Stromal cell of bone marrow (primary cell): ENCODE measurements around the gene AMBRA1.

Source experiments
- DNase-seq: peaks from one replicate; pipeline ENCODE4 v3.0.0-alpha.2; 2012; ENCODE audit warnings: low read depth

Gene AMBRA1

DNA sequence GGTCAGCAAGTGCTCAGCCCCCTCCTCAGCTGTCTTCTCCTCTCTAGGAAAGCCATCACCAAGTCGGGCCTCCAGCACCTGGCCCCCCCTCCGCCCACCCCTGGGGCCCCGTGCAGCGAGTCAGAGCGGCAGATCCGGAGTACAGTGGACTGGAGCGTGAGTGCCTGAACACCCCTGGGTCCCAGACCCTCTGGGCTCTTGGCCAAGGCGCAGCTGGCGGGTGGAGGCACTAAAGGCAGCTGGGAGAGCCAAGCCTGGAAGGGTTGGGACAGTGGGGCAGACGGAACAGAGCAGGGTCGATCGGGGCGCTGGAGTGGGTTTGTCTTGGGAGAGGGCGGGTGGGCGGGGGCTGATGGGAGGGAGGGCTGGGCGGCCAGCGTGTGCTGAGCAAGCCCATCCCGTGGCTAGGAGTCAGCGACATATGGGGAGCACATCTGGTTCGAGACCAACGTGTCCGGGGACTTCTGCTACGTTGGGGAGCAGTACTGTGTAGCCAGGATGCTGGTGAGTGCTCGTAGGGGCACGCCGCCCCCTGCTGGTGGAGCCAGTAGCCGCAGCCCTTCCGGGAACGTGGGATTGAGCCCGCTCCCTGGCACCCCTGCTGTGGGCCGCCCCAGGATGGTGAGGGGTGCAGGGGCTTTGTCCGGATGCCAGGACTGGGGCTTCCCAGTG, 226.4 kb downstream of the AMBRA1 start:
- no peak for DNase-seq

DNA sequence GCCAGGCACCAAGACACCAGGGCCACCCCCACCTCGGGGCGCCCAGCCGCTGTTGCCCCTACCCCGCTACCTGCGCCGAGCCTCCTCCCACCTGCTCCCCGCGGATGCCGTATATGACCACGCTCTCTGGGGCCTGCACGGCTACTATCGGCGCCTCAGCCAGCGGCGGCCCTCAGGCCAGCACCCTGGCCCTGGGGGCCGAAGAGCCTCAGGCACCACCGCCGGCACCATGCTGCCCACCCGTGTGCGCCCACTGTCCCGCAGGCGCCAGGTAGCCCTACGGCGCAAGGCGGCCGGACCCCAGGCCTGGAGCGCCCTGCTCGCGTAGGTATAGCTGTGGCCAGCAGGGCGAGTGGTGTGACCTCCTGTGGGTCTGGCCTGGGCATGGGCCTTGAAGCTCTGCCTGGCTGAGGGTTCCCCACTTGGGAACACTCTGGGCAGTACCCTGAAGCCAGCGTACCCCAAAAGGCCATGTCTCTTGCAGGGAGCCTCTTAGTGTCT, 227.1 kb downstream of the AMBRA1 start:
- DNase-seq: no peak

DNA sequence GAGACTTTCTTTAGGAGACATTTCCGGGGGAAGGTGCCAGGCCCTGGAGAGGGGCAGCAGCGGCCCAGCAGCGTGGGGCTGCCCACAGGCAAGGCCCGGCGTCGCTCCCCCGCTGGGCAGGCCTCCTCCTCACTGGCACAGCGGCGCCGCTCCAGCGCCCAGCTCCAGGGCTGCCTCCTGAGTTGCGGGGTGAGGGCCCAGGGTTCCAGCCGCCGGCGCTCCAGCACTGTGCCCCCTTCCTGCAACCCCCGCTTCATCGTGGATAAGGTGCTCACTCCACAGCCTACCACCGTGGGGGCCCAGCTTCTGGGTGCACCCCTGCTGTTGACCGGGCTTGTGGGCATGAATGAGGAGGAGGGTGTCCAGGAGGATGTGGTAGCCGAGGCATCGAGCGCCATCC, 227.6 kb downstream of the AMBRA1 start:
- no peak for DNase-seq

DNA sequence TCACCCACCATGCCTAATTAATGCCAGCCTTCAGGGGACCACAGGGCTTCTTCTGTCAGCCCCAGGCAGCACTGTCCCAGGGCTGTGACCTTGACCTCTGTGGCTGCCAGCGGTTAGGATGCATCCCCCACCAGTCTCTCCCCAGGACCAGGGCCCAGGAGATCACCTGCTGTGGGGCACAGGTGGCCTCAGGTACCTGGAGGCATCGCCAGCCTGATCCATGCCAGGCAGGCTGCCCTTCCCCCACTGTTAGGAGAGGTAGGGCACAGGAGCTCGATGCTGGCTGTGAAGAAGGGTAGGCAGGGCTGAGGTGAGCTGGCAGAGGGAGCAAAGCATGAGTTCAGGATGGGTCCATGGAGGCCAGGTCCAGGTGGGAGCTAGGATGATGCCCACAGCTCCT, 229.0 kb downstream of the AMBRA1 start:
- no peak for DNase-seq

DNA sequence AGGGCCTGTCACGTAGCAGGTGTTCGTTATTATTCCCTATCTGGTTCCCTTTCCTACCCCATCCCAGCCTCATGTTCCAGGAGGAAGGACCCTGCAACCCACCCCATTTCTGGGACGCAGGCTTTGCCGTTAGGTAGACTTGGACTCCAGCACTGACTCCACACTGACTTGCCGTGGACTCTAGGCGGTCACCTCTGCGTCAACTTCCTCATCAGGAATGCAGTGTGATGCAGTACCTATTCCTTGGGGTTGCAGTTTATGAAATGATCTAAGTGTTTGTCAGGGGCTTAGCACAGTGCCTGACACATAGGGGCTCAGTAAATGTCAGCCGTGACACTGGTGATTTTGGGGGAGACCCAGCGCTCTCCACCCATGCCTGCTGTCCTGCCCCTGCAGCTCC, 229.8 kb downstream of the AMBRA1 start:
- no peak for DNase-seq

DNA sequence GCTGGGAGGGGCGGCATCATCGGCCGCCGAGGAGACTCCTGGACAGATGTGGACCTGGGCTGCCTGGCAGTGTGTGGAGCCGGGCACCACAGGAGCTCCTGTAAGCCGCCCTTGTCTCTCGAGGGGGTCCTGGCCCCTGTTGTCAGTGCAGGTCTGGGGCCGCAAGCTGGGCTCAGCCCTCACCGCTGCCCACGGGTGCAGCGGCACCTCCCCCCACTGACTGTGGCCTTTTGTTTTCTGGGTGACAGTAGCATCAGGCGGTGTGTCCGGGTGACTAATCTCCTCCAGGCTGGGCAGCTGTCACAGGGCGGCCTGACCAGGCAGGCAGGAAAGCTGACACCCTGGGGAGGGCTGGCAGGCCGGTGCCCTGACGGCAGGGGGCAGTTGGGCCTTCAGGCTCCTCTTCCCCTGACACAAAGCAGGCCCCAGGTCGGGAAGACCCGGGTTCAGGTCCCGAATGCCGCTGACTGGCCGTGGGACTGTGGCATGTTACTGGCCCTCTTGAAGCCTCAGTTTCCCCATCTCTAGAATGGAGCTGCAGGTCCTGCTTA, 230.3 kb downstream of the AMBRA1 start:
- no peak for DNase-seq

DNA sequence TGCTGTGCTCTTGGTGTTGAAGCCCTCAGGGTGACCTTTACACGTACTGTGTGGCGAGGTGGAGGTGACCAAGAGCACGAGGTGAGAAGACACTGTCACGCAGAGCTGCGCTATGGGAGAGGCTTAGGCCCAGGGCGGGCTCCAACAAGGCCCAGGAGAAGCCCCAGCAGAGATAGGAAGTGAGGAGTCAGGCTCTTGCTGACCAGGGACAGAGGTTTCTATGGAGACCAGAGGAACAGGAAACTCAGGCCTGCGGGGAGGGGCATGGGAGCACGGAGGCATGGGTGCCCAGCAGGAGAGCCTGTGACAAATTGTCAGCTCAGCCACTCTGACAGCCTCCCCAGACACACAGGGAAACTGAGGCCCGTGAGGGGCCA, 230.8 kb downstream of the AMBRA1 start:
- peak; percentile 42 for DNase-seq

DNA sequence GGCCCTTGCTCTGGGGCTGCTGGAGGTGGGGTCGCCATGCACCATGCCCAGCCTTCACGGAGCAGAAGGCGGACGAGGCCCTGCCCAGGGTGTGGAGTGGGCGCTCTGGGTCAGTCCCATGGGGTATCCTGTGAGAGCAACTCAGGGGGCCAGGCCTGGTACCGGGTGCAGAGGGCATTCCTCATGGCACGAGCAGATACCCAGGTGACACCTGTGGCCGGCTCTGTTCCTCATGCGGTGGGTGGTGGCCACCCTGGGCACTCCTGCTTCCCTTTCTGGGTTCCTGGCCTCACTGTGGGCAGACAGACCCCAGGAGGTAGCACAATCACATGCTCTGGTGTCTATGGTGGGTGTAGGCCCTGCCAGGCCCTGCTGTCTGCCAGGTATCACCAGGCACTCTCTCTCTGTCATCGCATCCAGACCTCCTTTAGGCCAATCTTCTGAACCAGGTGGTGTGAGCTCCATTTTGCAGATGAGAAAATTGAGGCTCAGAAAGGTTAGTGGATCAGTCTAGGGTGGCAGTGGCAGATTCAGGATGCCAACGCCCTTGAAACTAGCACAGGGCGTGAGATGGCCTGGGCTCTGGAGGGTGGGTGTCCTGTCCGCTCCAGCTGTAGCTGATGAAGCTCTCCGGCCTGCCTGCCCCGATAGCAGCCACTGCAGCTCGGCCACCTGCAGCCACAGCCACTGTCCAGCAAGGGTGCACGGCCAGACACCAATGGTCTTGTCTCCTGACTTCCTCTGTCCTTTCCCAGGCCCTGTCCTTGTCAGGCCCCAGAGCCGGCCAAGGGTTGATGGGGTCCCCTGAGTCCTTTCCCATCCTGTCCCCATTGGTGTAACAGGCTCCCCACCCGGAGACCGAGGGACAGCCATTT, 231.4 kb downstream of the AMBRA1 start:
- DNase-seq: no peak

DNA sequence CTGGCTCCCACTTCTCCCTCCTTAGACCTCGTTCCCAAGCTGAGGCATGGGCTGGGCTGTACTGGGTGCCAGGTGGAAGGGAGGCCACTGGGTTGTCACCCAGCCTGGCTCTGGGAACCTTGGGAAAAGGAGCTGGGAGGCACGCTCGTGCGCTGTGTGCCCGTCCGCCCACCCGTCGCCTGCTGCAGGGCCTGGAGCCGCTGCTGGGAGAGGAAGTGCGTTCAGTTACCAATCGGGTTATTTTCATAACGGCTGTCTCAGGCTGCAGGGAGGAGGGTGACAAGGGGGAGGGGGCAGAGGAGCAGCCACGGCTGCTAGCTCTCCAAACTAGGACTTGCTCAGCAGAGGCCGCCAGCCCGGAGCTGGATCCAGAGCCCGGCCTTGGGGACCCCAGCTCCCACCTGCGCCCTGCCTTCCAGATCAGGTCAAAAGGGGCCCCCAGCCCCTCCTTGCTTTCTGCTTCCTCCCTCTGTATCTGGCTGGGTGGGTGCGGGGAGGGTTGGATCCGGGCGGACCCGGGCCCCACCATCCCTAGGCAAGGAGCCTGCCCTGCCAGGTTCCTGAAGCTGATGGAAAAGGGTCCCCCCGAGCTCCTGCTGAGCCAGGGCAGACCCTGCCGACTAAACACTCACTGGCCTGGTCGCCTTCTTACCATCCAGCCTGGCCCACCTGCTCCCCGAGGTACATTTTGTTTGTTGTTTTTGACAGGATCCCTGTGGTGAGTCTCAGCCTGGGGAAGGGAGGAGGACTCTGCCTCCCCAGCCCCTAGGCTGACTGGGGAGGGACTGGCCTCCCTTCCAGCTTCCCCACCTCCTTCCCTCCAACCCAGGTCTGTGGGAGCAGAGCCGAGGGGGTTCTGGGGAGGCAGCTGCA, 232.3 kb downstream of the AMBRA1 start:
- DNase-seq: no peak

DNA sequence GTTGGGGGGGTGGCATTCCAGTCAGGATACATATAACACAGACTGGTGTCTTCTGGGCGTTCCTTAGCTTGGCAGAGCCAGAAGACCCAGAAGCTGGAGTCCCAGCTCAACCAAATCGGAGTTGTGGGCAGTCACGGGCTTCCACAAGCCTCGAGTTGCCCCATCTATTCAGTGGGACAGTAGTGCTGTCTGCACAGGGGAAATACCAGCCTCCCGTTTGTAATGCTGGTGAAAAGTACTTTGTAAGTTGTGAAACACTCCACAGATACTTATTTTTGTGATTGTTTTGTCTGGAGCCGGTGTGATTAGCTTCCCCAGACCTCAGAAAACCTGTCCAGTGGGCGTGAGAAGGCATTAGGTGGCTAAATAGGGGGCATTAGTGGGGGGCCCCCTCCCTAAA, 232.9 kb downstream of the AMBRA1 start:
- no peak for DNase-seq

DNA sequence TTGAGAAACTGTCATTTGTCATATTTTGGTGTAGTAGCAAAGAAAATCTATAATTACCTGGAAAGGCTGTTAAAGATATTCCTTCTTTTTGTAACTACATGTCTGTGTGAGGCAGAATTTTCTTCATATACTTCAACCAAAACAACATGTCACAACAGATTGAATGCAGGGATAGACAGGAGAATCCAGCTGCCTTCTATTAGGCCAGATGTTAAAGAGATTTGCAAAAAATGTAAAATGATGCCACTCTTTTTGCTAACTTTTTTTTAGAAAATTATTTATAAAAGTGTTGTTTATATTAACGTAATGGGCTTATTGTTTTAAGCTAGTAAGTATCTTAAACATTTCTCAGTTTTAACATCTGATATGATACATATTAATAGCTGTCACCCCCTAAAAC, 233.9 kb downstream of the AMBRA1 start:
- no peak for DNase-seq

DNA sequence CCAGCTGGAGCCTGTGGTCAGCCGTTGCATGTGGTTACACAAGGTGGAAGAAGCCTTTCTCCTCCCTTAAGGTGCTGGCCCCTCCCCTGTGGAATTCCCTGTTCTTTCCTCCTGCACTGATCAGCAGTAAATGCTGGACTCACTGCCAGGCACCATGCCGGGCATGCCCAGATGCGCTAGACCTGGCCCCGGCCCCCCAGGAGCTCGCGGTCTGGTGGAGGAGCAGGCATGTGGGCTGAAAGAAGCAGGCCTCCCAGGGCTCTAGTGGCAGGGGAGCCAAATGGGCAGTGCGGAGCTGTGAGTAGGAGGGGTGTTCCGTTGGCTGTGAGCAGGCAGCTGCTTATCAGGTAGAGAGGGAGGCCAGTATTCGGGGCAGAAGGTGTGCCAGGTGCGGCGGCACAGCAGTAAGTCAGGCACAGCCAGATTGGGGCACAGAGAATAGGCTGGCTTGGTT, 236.3 kb downstream of the AMBRA1 start:
- no peak for DNase-seq

DNA sequence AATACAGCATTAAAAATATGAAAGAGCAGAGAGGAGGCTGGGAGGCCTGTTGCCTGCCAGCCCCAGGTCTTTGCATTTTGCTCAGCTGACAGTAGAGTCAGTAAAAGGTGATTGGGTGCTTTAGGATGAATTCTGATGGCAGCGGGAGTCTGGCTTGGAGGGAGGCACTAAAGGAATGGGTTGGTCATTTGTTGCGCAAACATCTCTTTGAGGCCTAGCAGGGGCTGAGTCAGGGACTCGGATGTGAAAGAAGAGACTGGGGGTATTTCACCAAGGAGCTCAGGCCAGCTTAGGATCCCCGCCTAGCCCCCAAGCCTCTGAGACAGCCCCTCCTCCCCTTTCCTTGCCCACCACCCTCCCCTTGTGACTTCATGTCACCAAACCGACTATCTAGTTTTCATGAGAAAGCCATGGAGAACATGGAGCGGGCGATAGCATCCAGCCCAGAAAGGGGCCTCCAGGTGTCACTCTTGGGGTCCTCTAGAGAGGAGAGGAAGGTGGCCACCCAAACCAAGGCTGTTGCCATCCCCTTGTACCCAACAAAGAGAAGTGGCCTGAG, 236.8 kb downstream of the AMBRA1 start:
- no peak for DNase-seq

DNA sequence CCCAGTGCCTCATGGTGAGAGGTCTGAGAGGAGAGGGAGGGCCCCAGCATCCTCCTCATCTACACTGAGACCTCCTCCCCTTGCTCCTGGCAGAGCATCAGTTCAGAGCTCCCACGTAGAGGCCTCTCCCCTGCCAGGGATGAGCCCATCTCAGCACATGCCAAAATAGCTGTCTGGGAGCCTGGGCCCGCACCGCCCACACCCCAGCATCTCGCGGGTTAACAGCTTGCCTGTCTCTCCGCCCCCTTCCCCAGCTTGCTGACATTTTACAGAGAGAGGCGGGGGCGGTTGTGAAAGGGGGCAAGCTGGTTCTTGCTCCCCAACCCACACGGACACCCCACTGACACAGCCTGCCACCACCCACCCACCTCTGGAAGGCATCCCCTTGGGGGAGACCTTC, 240.1 kb downstream of the AMBRA1 start:
- no peak for DNase-seq

DNA sequence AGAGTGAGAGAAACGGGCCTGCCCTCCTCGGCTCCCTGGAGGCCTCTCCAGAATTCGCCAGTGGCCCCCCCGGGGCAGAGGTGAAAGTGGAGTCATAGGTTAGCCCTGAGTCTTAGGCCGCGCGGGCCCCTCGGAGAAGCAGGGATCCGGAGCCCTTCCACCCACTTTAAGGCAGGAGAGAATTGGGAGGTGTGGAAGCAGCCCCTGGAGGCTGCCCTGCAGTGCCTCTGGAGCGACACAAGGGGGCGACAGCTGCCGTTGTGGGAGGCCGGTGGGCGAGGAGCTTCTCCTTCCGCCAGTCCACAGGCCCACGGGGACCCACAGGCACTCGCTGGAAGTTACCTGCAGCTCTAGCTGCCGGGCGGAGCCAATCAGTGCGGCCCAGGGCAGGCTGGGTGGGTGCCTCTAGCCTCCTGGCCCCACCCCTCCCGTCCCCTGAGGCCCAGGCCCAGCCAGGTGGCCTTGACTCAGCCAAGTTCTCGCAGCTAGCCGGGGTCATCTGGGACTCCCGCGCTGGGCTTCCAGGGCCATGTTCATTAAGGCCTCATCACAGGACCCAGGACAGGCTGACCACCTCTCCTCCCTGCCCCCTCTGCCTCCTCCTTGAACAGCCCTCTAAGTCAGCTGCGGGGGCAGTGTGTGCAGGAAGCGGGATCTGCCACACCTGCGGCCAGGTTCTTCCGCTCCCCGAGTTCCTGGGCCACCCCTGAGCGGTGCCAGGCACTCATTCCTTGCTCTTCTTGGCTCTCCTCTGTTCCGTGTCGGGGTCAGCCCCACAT, 241.6 kb downstream of the AMBRA1 start:
- DNase-seq: no peak

DNA sequence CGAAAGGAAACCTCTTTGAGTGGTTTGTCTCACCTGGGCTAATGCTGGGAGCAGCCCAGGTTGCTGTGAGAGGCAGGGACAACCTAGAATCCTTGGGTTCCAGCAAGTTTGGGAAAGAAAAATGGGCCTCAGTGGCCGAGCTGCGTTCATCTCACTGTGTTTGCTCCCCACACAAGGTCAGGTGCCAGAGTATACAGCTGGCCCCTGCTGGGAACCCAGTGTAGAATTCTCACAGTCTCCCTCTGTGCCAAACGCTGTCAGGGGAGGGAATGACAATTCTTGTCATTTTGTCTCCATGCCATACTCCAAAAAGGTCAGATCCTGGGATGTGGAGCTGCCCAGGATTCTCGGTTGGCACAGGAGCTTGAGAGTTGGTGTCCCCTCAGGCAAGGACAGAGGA, 242.2 kb downstream of the AMBRA1 start:
- no peak for DNase-seq

DNA sequence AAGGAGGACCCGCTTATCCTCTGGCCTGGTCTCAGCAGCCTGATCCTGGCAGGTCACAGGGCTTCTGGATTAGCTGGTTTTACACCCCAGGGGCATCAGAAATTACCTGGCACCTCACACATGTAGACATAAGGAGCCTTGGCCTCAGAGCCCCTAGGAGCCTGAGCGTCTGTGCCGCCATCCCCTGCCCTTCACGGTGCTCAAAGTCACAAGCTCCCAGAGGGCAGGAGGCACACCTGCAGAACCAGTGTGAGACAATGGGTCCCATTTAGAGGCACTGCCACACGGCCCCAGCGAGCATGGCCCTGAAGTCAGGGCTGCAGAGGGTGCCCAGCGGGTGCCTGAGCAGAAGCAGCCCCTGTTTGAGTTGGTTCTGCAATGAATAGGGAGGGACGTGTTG, 242.7 kb downstream of the AMBRA1 start:
- no peak for DNase-seq

DNA sequence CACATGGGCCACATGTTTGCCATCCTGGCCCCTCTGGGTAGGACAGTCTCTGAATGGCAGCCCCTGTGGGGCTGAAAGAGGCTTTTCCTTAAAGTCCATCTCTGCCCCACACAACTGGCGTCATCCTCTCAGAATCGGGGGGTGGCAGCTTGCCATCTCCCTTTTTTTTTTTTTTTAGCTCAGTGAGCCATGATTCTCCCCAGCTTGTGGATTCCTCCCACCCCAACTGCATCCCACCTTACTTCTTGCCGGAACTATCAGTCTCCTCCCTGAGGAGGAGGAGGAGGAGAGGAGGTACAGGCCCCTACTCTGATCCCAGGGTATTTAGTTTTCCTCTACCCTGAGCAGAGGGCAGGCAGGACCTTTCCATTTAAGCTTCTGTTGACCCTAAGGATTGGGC, 243.1 kb downstream of the AMBRA1 start:
- DNase-seq: no peak

DNA sequence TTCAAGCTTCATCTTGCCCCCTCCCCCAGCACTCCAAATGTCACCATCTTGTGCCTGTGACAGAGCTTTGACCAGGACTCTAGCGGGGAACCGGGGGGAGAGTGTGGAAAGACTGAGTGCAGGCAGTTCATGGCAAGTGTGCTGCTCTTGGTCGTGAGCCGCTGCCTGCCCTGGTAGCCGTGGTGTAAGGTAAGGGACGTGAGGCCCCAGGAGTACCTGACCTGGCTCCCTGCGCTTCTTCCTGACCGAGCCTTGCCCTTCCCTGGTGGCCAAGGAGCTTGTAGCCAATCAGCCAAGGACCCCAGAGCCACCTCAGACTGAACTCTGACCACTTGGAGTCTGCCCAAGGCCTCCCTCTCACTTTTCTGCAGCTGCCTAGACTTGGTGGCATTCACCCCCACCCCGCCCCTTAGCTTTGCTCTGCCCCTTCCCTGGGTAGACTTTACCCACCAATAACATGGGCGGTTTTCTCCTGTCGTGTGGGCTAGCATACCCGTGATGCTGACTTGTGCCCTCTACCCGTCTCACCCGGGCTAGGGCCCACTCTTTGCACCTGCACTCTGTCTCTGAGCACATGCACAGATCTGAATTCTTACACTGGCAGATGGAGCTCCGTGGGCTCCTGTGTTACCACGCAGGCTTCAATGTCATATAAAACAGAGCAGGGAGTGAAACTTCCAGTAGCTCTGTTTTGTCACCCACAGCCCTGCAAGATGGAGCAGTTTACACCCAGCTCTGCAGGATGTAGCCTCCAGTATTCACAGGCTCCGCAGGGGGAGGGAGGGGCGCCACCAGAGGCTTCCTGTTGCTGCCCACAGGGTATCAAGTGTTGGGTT, 245.0 kb downstream of the AMBRA1 start:
- no peak for DNase-seq
